ENCODE results near the gene TMEM8B. TPM values are rescaled to one million over a fixed set of nuclear protein-coding genes. Genes with fewer than 3 reads are reported as not detected.

Gene TMEM8B
- total RNA-seq, 2 experiments from 2014 or later, result 5.8 to 6.9 TPM

DNA sequence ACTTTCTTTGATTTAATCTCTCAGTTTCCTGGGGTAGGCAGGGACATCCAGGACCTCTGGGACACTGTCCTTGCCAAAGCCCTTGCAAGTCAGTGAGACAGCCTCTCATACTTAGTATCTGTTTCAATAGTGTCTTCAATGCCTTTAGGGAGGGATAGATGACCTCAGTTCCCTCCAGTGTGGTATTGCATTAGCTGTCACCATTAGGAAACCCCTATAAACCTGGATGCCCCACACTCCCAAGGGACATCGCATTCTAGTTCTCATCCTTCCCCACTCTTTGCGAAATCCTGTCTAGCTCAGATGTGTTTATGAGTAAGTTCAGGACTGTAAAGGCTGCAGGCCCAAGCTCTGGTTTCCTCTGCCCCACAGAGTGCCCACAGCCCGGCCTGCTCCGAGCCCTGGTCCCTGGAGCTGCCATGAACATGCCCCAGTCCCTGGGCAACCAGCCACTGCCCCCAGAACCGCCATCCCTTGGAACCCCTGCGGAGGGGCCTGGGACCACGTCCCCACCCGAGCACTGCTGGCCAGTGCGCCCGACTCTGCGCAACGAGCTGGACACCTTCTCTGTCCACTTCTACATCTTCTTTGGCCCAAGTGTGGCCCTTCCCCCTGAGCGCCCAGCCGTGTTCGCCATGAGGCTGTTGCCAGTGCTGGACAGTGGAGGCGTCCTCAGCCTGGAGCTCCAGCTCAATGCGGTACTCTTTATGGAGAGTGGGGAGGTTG, 13.2 kb downstream of the TMEM8B start:
- Mint-ChIP-seq H3K4me3 (no peak overlapping the region), H3K27me3 (no peaks in the 10 kb centered on the region), H3K4me1 (peaks cover 16% of the 10 kb centered on the region), H3K36me3 (ENCODE audit: low read depth) (no peaks in the 10 kb centered on the region), H3K27ac (no peak overlapping the region), H3K9me3 (ENCODE audit: low read depth) (no peaks in the 10 kb centered on the region)
- POLR2A ChIA-PET, result no interaction called here
- no peak for DNase-seq
- CTCF ChIA-PET, result interaction anchor here (0.7 to 2.3 kb wide), 4 partner anchors 16 to 146 kb away, joined by 4 to 7 read pairs (median 4); no protein-coding TSS in a partner anchor
- intact Hi-C loops (cut with DNase I, micrococcal nuclease), result no loop called here
- no peak for ATAC-seq

GRCh38 chr9:35842795-35843194, 13.8 kb downstream of the TMEM8B start:
- H3K27me3 Mint-ChIP-seq, result no peaks in the 10 kb centered on the region
- no peak overlapping the region for H3K4me3 Mint-ChIP-seq
- DNase-seq (no peak), ATAC-seq (no peak)
- H3K36me3 Mint-ChIP-seq (ENCODE audit: low read depth), result no peaks in the 10 kb centered on the region
- H3K4me1 Mint-ChIP-seq, result peaks cover 22% of the 10 kb centered on the region
- POLR2A ChIA-PET, result no interaction called here
- H3K27ac Mint-ChIP-seq, result no peak overlapping the region
- CTCF ChIA-PET, result interaction anchor here (0.8 to 2.3 kb wide), 3 partner anchors 16 to 146 kb away, joined by 4 to 7 read pairs (median 4); no protein-coding TSS in a partner anchor
- intact Hi-C loops (cut with DNase I, micrococcal nuclease), result no loop called here
- H3K9me3 Mint-ChIP-seq (ENCODE audit: low read depth), result no peaks in the 10 kb centered on the region

DNA sequence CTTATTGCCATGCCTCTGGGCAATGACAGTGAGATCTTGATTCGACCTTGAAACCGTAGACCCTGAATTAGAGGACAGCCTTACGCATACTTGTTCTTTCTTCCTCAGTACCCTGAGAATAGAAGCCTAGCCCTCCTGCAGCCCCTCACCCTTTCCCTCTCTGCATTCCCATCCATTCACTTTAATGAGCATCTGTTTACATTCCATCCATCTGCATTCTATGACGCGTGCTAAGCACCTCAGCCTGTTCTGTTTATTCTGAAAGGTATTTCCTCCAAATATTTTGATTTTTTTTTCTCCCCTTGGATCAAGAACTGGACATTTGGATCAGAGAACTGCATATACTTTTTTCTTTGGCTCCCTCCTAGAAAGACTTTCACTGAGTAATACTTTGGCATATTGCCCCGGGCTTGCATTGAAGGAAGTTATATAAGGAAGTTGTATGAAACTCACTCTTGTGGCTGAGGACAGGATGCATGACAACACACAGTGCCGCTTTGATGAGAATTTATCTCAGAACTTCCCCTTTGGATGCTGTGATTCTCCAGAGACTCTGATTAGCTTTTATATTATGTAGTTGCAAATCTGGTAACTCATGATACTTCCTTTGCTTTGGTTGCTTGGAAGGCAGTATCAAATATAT, 15.7 kb downstream of the TMEM8B start:
- Mint-ChIP-seq H3K27me3 (no peaks in the 10 kb centered on the region), H3K4me3 (no peak overlapping the region), H3K36me3 (ENCODE audit: low read depth) (no peaks in the 10 kb centered on the region), H3K4me1 (peaks cover 28% of the 10 kb centered on the region), H3K9me3 (ENCODE audit: low read depth) (no peaks in the 10 kb centered on the region), H3K27ac (no peak overlapping the region)
- ATAC-seq (peak; percentile 17), DNase-seq (peak; percentile 28)
- ChIA-PET POLR2A (no interaction called here), CTCF (interaction anchor here (0.5 to 1.3 kb wide), 5 partner anchors 13 to 316 kb away, joined by 3 to 4 read pairs (median 3); no protein-coding TSS in a partner anchor)
- intact Hi-C loops (cut with DNase I, micrococcal nuclease), result no loop called here

DNA sequence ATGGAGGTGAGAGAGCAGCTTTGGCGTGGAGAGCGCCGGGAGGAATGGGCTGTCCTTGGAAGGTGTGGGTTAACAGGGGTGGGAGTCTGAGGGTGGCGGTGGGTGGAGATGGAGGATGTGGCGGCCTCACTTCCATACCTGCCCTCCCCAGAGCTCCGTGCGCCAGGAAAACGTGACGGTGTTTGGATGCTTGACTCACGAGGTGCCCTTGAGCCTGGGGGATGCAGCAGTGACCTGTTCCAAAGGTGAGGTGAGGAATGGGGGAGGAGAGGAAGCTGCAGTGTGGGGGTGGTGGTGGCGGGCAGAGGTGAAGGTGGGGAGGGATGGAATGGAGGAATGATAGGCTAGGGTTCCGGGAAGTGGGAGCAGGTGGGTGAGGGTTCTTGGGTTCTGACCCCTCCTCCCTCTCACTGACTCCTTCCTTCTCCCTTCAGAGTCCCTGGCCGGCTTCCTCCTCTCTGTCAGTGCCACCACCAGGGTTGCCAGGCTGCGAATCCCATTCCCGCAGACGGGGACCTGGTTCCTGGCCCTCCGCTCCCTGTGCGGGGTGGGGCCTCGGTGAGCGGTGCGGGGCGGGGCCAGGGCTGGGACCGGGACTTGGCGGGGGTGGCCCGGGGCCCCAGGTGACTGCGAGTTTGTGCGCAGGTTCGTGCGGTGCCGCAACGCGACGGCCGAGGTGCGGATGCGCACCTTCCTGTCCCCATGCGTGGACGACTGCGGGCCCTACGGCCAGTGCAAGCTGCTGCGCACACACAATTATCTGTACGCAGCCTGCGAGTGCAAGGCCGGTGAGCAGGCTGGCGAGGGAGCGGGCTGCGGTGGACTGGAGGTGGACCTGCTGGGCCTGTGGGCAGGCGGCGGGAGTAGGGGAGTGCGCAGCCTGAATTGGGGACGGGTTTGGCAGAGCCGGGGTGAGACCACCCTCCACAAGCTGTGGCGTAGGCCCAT, 17.1 kb downstream of the TMEM8B start:
- intact Hi-C loops (cut with DNase I, micrococcal nuclease), result no loop called here
- Mint-ChIP-seq H3K27ac (no peak overlapping the region), H3K36me3 (ENCODE audit: low read depth) (no peaks in the 10 kb centered on the region), H3K4me1 (peaks cover 28% of the 10 kb centered on the region), H3K9me3 (ENCODE audit: low read depth) (no peaks in the 10 kb centered on the region), H3K27me3 (no peaks in the 10 kb centered on the region), H3K4me3 (no peak overlapping the region)
- POLR2A ChIA-PET, result interaction anchor here (0.7 kb wide), 1 partner anchor 120 kb away, joined by 4 read pairs; no protein-coding TSS in a partner anchor
- CTCF ChIA-PET, result interaction anchor here (0.7 to 1.3 kb wide), 5 partner anchors 14 to 317 kb away, joined by 3 to 4 read pairs (median 3); no protein-coding TSS in a partner anchor
- ATAC-seq (no peak), DNase-seq (peak; percentile 12)

DNA sequence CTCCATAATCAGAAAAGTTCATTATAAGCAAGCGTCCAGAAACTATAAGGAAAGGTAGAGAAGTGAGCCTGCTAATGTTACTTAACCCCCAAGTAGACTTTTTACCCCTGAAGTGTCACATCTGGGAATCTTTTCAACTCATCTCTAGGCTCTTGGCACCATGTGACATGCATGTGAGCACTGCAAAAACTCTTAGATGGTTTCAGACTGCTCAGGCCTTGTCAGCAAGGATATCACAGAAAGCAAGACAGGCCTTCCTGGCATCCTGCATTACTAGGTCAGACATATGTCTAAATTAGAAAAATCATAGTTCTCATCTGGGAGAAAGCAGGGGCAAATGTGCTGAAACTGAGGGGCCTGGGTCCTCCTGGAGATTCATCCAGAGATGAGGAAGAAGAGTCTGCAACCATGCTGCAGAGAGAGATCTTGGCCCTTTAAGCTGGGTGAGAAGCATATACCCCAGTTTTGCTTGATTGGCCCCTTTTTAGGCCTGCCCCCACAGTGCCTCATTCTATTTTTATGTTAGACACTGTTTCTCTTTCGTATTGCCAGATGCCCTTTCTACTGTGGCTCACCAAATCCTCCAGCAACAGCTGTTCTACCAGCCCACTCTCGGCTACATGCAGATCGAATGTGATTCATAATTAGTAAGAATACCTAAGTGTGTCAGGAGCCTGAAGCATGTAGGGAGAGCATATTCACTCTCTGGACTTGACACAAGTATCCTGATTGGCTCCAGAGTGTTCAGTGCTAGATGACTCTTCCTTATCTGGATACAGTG, 19.0 kb downstream of the TMEM8B start:
- Mint-ChIP-seq H3K9me3 (ENCODE audit: low read depth) (no peaks in the 10 kb centered on the region), H3K27me3 (no peaks in the 10 kb centered on the region), H3K4me3 (no peak overlapping the region), H3K36me3 (ENCODE audit: low read depth) (no peaks in the 10 kb centered on the region), H3K27ac (peak overlapping the region; percentile 24), H3K4me1 (peaks cover 28% of the 10 kb centered on the region)
- intact Hi-C loops (cut with DNase I, micrococcal nuclease), result loop anchor here in 1 of 2 experiments (1.0 kb wide), 2 partner anchors 33 to 76 kb away; partner anchors contain the start of gene HINT2
- POLR2A ChIA-PET, result interaction anchor here (0.8 kb wide), 1 partner anchor 19 kb away, joined by 3 read pairs; the partner anchor contains the start of gene TMEM8B
- CTCF ChIA-PET, result interaction anchor here (0.7 to 0.8 kb wide), 3 partner anchors 55 to 574 kb away, joined by 3 read pairs; no protein-coding TSS in a partner anchor
- ATAC-seq (peak; percentile 96), DNase-seq (peak; percentile 73)

DNA sequence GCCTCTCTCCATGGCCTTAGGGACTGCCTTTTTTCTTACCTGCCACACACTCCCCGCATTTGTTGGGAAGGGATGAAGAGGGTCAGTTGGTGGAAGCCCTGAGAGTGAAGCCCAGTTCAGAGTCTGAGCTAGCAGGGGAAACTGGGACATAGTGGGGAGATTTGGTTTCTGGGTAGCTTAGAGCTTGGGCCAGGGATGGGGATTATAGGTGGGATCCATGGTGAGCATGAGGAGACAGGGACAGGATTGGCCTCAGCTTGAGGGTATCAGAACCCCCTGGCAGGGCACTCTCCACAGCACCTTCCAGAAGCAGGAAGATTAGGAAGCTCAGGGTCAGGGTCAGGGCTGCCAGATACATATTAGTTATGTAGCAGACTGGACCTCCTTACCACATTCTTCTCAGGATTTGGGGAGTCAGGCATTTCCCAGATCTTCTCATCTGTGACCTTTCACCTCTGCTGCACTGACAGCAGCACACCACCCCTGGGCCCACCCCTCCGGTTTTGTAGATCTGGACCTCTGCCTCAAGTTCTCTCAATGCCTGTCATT, 23.3 kb downstream of the TMEM8B start:
- ATAC-seq, result no peak
- DNase-seq, result no peak
- no peaks in the 10 kb centered on the region for H3K9me3 Mint-ChIP-seq (ENCODE audit: low read depth)
- intact Hi-C loops (cut with DNase I, micrococcal nuclease), result loop anchor here in 1 of 2 experiments (5.0 kb wide), 1 partner anchor 40 kb away; no protein-coding TSS in a partner anchor
- POLR2A ChIA-PET, result no interaction called here
- H3K36me3 Mint-ChIP-seq (ENCODE audit: low read depth), result no peaks in the 10 kb centered on the region
- H3K4me1 Mint-ChIP-seq, result peaks cover 11% of the 10 kb centered on the region
- CTCF ChIA-PET, result interaction anchor here (0.5 to 1.2 kb wide), 5 partner anchors 11 to 41 kb away, joined by 3 to 8 read pairs (median 4); no protein-coding TSS in a partner anchor
- H3K27ac Mint-ChIP-seq, result no peak overlapping the region
- no peak overlapping the region for H3K4me3 Mint-ChIP-seq
- no peaks in the 10 kb centered on the region for H3K27me3 Mint-ChIP-seq

GRCh38 chr9:35852876-35853865, 24.1 kb downstream of the TMEM8B start:
- ChIA-PET POLR2A (no interaction called here), CTCF (interaction anchor here (0.5 to 1.2 kb wide), 3 partner anchors 11 to 42 kb away, joined by 3 to 8 read pairs (median 3); no protein-coding TSS in a partner anchor)
- DNase-seq (no peak), ATAC-seq (no peak)
- Mint-ChIP-seq H3K27me3 (no peaks in the 10 kb centered on the region), H3K36me3 (ENCODE audit: low read depth) (no peaks in the 10 kb centered on the region), H3K27ac (no peak overlapping the region), H3K9me3 (ENCODE audit: low read depth) (no peaks in the 10 kb centered on the region), H3K4me3 (no peak overlapping the region), H3K4me1 (peaks cover 3% of the 10 kb centered on the region)
- intact Hi-C loops (cut with DNase I, micrococcal nuclease), result loop anchor here in 1 of 2 experiments (5.0 kb wide), 1 partner anchor 39 kb away; no protein-coding TSS in a partner anchor

GRCh38 chr9:35854091-35854762, 25.2 kb downstream of the TMEM8B start:
- ChIA-PET CTCF (interaction anchor here (0.7 to 1.3 kb wide), 2 partner anchors 29 to 164 kb away, joined by 3 read pairs; no protein-coding TSS in a partner anchor), POLR2A (no interaction called here)
- ATAC-seq, result no peak
- Mint-ChIP-seq H3K4me1 (no peaks in the 10 kb centered on the region), H3K4me3 (no peak overlapping the region), H3K27me3 (no peaks in the 10 kb centered on the region), H3K9me3 (ENCODE audit: low read depth) (no peaks in the 10 kb centered on the region), H3K36me3 (ENCODE audit: low read depth) (no peaks in the 10 kb centered on the region), H3K27ac (no peak overlapping the region)
- intact Hi-C loops (cut with DNase I, micrococcal nuclease), result loop anchor here in 1 of 2 experiments (5.0 kb wide), 1 partner anchor 38 kb away; no protein-coding TSS in a partner anchor
- no peak for DNase-seq

DNA sequence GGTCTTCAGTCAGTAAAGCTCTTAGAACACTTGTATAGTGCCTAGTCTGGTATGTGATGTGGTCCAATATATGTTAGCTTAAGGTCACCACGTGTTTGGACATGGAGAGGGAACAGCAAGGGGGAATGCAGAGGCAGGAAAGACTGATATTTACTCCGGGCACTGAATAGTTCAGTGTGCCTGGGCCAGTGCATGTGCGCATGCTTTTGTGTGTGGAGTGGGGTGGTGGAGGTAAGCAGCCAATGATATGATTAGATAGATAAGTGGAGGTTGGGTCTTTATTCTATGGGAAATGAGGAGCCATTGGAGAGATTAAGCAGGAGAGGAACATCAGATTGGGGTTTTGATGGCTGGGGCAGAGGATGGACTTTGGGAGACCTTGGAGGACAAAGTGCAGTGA, 27.2 kb downstream of the TMEM8B start:
- H3K4me1 Mint-ChIP-seq, result no peaks in the 10 kb centered on the region
- H3K9me3 Mint-ChIP-seq (ENCODE audit: low read depth), result no peaks in the 10 kb centered on the region
- H3K36me3 Mint-ChIP-seq (ENCODE audit: low read depth), result no peaks in the 10 kb centered on the region
- H3K27me3 Mint-ChIP-seq, result peaks cover 1% of the 10 kb centered on the region
- no peak for DNase-seq
- H3K4me3 Mint-ChIP-seq, result no peak overlapping the region
- H3K27ac Mint-ChIP-seq, result no peak overlapping the region
- ChIA-PET CTCF (interaction anchor here (0.7 to 1.8 kb wide), 4 partner anchors 26 to 81 kb away, joined by 3 to 4 read pairs (median 4); no protein-coding TSS in a partner anchor), POLR2A (interaction anchor here (0.6 kb wide), 1 partner anchor 83 kb away, joined by 4 read pairs; no protein-coding TSS in a partner anchor)
- ATAC-seq, result no peak
- intact Hi-C loops (cut with DNase I, micrococcal nuclease), result no loop called here

Measured in activated CD4-positive, alpha-beta T cell treated with anti-CD3 and anti-CD28 coated beads for 36 hours (primary cell).